Neutrophil (primary cell): ENCODE data around the gene KCNE4.
"Not testable (repeated sequence)": the region's sequence is repeated elsewhere in the genome, so short reads cannot be mapped to it uniquely, and the experiment has no call there.

Source experiments
- H3K27ac ChIP-seq: fragments of 200-600 bp; sonication (generic); 2 replicates; pipeline ENCODE4 v1.5.1; 2016; ENCODE audit warnings: mild to moderate bottlenecking, moderate library complexity
- H3K27me3 ChIP-seq: fragments of 200-600 bp; sonication (generic); 2 replicates; pipeline ENCODE4 v1.6.0; 2016; ENCODE audit warnings: mild to moderate bottlenecking
- H3K36me3 ChIP-seq: fragments of 200-600 bp; sonication (generic); 2 replicates; pipeline ENCODE4 v1.5.1; 2017
- H3K4me1 ChIP-seq, 2 experiments: fragments of 200-600 bp in 1 of 2; sonication (generic) in 1 of 2; 1 replicate in 1 of 2; 2 replicates in 1 of 2; pipeline versions ENCODE4 v1.5.1 to v1.6.1; 2013 to 2016; ENCODE audit warnings: low read depth in 1 of 2, low read length in 1 of 2, mild to moderate bottlenecking in 1 of 2, moderate library complexity in 1 of 2; ENCODE audit not compliant: control insufficient read depth in 1 of 2, insufficient read depth in 1 of 2
- H3K4me3 ChIP-seq, 2 experiments: fragments of 200-600 bp in 1 of 2; sonication (generic) in 1 of 2; 1 replicate in 1 of 2; 2 replicates in 1 of 2; pipeline ENCODE4 v1.5.1; 2013 to 2016; ENCODE audit warnings: low read depth in 1 of 2, low read length in 1 of 2, mild to moderate bottlenecking in 1 of 2, moderate library complexity in 1 of 2
- H3K9me3 ChIP-seq: fragments of 200-600 bp; sonication (generic); 2 replicates; pipeline ENCODE4 v1.5.1; 2016
- TF ChIP-seq, protein P1 (sequence below): fragments of 200-600 bp; sonication (generic); IDR thresholded peaks from 2 replicates; pipeline ENCODE4 v1.5.1; 2016; ENCODE audit warnings: antibody characterized with exemption

The KCNE4 gene

DNA sequence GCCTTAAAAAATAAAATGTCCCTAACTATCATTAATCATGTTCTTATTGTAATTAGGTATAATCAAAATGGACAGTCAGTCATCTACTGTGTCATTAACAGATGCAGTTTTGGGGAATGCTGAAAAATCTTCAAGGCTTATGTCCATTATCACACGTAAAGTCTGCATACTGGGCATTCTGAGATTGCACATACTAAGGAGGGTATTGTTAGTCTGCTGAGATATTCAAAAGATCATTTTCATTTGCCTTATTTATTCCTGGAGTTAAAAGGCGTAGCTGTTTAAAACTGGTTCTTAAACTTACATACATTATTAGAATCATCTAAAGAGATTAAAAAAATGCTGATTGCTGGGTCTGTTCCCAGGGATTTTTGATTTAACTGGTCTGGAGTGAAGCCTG is 27.4 kb downstream of the KCNE4 start:
- TF ChIP-seq, protein P1, sequence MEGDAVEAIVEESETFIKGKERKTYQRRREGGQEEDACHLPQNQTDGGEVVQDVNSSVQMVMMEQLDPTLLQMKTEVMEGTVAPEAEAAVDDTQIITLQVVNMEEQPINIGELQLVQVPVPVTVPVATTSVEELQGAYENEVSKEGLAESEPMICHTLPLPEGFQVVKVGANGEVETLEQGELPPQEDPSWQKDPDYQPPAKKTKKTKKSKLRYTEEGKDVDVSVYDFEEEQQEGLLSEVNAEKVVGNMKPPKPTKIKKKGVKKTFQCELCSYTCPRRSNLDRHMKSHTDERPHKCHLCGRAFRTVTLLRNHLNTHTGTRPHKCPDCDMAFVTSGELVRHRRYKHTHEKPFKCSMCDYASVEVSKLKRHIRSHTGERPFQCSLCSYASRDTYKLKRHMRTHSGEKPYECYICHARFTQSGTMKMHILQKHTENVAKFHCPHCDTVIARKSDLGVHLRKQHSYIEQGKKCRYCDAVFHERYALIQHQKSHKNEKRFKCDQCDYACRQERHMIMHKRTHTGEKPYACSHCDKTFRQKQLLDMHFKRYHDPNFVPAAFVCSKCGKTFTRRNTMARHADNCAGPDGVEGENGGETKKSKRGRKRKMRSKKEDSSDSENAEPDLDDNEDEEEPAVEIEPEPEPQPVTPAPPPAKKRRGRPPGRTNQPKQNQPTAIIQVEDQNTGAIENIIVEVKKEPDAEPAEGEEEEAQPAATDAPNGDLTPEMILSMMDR = no peak
- H3K27me3 ChIP-seq = no peaks in the 10 kb centered on the region

DNA sequence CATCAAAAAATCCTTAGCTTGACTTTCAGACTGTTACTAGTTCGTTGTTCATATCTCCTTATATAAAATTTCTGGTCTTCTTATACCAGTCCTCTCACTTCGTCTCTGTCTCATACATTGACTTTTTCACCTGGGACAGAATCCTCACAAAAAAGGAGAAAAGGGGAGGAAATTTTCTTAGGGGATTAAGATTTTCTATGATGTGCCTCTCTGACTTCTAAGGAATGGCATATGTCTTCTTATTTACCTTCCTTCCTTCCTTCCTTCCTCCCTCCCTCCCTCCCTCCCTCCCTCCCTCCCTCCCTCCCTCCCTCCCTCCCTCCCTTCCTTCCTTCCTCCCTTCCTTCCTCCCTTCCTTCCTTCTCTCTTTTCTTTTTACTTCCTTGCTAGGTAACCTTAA is 27.9 kb downstream of the KCNE4 start:
- Histone ChIP-seq H3K27ac (no peak overlapping the region), H3K4me3 (no peak overlapping the region), H3K4me1 (no peaks in the 10 kb centered on the region), H3K36me3 (no peaks in the 10 kb centered on the region), H3K9me3 (no peaks in the 10 kb centered on the region), H3K27me3 (no peaks in the 10 kb centered on the region)
- TF ChIP-seq, protein P1 = no peak

More for the DNA sequence above, 27.4 kb downstream of the KCNE4 start:
- no peak overlapping the region for H3K4me3 ChIP-seq
- H3K4me1 ChIP-seq = no peaks in the 10 kb centered on the region
- H3K9me3 ChIP-seq = no peaks in the 10 kb centered on the region
- no peaks in the 10 kb centered on the region for H3K36me3 ChIP-seq
- no peak overlapping the region for H3K27ac ChIP-seq

DNA sequence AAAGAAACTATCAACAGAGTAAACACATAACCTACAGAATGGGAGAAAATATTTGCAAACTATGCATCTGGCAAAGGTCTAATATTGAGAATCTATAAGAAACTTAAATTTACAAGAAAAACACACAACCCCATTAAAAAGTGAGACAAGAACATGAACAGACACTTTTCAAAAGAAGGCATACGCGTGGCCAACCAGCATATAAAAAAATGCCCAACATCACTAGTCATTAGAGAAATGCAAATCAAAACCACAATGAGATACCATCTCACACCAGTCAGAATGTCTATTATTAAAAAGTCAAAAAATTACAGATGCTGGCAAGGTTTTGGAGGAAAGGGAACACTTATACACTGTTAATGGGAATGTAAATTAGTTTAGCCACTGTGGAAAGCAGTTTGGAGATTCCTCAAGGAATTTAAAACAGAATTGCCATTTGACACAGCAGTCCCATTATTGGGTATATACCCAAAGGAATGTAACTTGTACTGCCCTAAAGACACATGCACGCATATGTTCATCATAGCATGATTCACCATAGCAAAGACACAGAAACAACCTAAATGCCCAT is 28.9 kb downstream of the KCNE4 start:
- not testable (repeated sequence) for H3K36me3 ChIP-seq, H3K27me3 ChIP-seq, H3K27ac ChIP-seq, H3K4me1 ChIP-seq, H3K9me3 ChIP-seq, H3K4me3 ChIP-seq

DNA sequence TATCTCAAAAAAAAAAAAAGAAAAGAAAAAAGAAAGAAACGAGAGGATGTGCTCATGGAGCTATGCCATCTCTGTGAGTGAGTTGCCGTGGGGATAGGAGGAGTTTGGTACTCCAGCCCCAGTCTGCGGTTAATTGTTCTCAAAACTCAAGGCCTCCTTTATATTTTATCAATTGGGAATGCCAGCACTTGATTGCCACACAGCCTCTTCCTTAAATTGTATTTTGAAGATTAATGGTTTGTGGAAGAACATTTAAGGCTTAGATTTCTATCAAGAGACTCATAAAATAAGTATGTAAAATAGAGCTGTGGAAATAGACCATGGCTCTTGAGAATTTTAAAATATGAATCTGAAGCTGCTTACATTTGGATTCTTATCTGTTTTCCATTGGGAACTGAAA is 29.8 kb downstream of the KCNE4 start:
- no peak overlapping the region for H3K4me3 ChIP-seq
- no peaks in the 10 kb centered on the region for H3K27me3 ChIP-seq
- H3K9me3 ChIP-seq = no peaks in the 10 kb centered on the region
- no peaks in the 10 kb centered on the region for H3K4me1 ChIP-seq
- H3K36me3 ChIP-seq = no peaks in the 10 kb centered on the region
- TF ChIP-seq, protein P1 = no peak
- no peak overlapping the region for H3K27ac ChIP-seq

DNA sequence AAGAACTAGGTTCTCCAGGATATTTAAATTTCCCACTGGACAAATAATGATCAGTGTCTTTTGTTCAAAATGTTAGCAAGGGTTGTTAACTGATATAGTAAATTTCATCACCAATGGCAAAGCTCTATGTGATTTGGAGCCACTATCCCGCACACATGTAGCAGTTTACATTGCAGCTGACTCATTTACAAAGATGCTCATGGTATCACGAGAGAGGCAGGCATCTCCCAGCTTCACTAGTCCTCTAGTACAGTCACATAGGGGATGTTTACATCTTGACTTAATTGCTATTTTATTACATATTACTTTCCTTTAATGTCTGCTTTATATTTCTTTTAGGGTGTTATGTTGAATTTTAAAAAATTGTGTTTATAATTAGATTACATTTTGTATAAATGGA is 30.7 kb downstream of the KCNE4 start:
- Histone ChIP-seq H3K36me3 (no peaks in the 10 kb centered on the region), H3K9me3 (no peaks in the 10 kb centered on the region), H3K27me3 (no peaks in the 10 kb centered on the region), H3K27ac (no peak overlapping the region), H3K4me3 (no peak overlapping the region), H3K4me1 (no peaks in the 10 kb centered on the region)
- TF ChIP-seq, protein P1 = no peak

DNA sequence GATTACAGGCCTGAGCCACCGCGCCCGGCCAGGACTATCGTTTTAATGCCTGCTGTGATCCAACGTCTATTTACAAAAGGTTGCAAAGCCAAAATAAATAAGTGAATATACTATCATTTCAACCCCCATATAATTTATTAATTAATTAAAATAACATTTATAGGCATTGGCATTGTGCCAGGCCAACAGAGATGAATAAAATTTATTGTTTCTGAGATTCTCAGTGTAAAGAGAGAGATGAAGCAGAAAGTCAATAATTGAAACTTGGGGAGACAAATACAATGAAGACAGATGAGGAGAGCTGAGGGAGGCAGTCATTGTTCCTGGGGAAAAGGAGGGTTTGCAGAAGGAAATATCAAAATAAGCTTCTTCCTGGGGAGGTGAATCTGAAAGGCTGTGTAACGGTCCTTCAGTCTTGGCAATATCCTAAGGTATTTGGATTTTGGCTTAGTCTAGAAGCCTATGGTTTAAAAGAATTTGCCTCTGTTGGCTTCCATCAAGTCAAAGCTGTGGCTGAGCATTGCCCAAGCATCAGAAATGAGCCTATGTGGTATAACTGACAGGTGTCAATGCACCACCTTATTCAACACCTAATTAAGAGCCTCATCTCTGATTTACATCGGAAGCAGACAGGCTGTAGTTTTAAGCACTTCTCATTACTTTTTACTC is 31.5 kb downstream of the KCNE4 start:
- TF ChIP-seq, protein P1 = no peak
- Histone ChIP-seq H3K9me3 (no peaks in the 10 kb centered on the region), H3K36me3 (no peaks in the 10 kb centered on the region), H3K4me3 (no peak overlapping the region), H3K4me1 (no peaks in the 10 kb centered on the region), H3K27me3 (no peaks in the 10 kb centered on the region), H3K27ac (no peak overlapping the region)
